ENCODE results near the gene SMAD7. TPM values are rescaled to one million over a fixed set of nuclear protein-coding genes. Genes with fewer than 3 reads are reported as not detected.

The SMAD7 gene
- total and polyA plus RNA-seq, 7 donors: 13.2 to 29.1 (median 19.0) TPM

GRCh38 chr18:48990481-48991318 is 39.9 kb upstream of the SMAD7 start:
- Histone ChIP-seq H3K36me3 (no peaks in the 10 kb centered on the region), H3K4me1 (peaks cover 0 to 40% (median 20%) of the 10 kb centered on the region in 4 donors), H3K9me3 (no peaks in the 10 kb centered on the region), H3K4me3 (no peak overlapping the region), H3K27ac (no peak overlapping the region), H3K27me3 (no peaks in the 10 kb centered on the region)
- intact Hi-C loops (cut with DNase I): no loop called here
- DNase-seq: no peak
- WGBS, 2 donors: 90 to 91% methylated on average over 15 of the region's 15 CpGs
- TF ChIP-seq EP300 (IDR thresholded peaks at IDR 0.05): no peak
- TF ChIP-seq POLR2A (IDR thresholded peaks at IDR 0.05): no peak

GRCh38 chr18:48989304-48990303 is 38.8 kb upstream of the SMAD7 start:
- Histone ChIP-seq H3K4me3 (no peak overlapping the region), H3K27ac (no peak overlapping the region), H3K27me3 (no peaks in the 10 kb centered on the region), H3K4me1 (peaks cover 0 to 35% (median 14%) of the 10 kb centered on the region in 4 donors), H3K36me3 (no peaks in the 10 kb centered on the region), H3K9me3 (no peaks in the 10 kb centered on the region)
- intact Hi-C loops (cut with DNase I): no loop called here
- no peak for DNase-seq
- 81 to 82% methylated on average over 16 of the region's 16 CpGs for WGBS, 2 donors
- no peak for TF ChIP-seq CTCF (IDR thresholded peaks at IDR 0.05)
- TF ChIP-seq POLR2AphosphoS5 (IDR thresholded peaks at IDR 0.05): no peak
- TF ChIP-seq EP300 (IDR thresholded peaks at IDR 0.05): no peak
- TF ChIP-seq POLR2A (IDR thresholded peaks at IDR 0.05): no peak

- intact Hi-C loops (cut with DNase I): no loop called here
- H3K4me1 ChIP-seq: peaks cover 0 to 26% (median 6%) of the 10 kb centered on the region in 4 donors
- no peaks in the 10 kb centered on the region for H3K36me3 ChIP-seq
- H3K27me3 ChIP-seq: no peaks in the 10 kb centered on the region
- TF ChIP-seq EP300 (IDR thresholded peaks at IDR 0.05): no peak
- no peak for TF ChIP-seq POLR2A (IDR thresholded peaks at IDR 0.05)
- TF ChIP-seq POLR2AphosphoS5 (IDR thresholded peaks at IDR 0.05): no peak
- no peak for TF ChIP-seq CTCF (IDR thresholded peaks at IDR 0.05)
- H3K27ac ChIP-seq: no peak overlapping the region
- H3K4me3 ChIP-seq: no peak overlapping the region
- DNase-seq: no peak
- WGBS, 2 donors: 92 to 95% methylated on average over 15 of the region's 15 CpGs
- no peaks in the 10 kb centered on the region for H3K9me3 ChIP-seq
Observed at GRCh38 chr18:48988508-48989303, 37.9 kb upstream of the SMAD7 start.

- H3K36me3 ChIP-seq: no peaks in the 10 kb centered on the region
- 84 to 88% methylated on average over 8 of the region's 8 CpGs for WGBS, 2 donors
- DNase-seq: no peak
- H3K27me3 ChIP-seq: no peaks in the 10 kb centered on the region
- no peak for TF ChIP-seq POLR2A (IDR thresholded peaks at IDR 0.05)
- no peak for TF ChIP-seq CTCF (IDR thresholded peaks at IDR 0.05)
- no peak for TF ChIP-seq EP300 (IDR thresholded peaks at IDR 0.05)
- no peak for TF ChIP-seq POLR2AphosphoS5 (IDR thresholded peaks at IDR 0.05)
- intact Hi-C loops (cut with DNase I): no loop called here
- H3K9me3 ChIP-seq: no peaks in the 10 kb centered on the region
- no peak overlapping the region for H3K4me3 ChIP-seq
- peaks cover 0 to 17% (median 0%) of the 10 kb centered on the region in 4 donors for H3K4me1 ChIP-seq
- H3K27ac ChIP-seq: no peak overlapping the region
Observed at GRCh38 chr18:48987821-48988220, 37.1 kb upstream of the SMAD7 start.
